ENCODE data around the gene ATG4C.
"Not testable (repeated sequence)": the region's sequence is repeated elsewhere in the genome, so short reads cannot be mapped to it uniquely, and the experiment has no call there.

DNA sequence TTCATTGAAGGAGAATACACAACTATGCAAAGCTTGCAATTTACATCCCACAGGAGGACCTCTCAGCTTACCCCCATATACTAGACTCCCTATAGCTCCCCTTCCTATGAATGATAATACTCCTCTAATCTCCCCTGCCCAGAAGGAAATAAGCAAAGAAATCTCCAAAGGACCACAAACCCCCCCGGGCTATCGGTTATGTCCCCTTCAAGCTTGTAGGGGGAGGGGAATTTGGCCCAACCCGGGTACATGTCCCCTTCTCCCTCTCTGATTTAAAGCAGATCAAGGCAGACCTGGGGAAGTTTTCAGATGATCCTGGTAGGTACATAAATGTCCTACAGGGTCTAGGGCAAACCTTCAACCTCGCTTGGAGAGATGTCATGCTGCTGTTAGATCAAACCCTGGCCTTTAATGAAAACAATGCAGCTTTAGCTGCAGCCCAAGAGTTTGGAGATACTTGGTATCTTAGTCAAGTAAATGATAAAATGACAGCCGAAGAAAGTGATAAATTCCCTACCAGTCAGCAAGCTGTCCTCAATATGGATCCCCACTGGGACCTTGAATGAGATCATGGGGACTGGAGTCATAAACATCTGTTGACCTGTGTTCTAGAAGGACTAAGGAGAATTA, 27.6 kb upstream of the ATG4C start:
- TF ChIP-seq POLR2AphosphoS5 (IDR thresholded peaks at IDR 0.05; ENCODE audit: low read length); SREBF2 (IDR thresholded peaks at IDR 0.05; ENCODE audit: low read length); JUND (IDR thresholded peaks at IDR 0.05; ENCODE audit: low read depth, low read length); TARDBP (IDR thresholded peaks at IDR 0.05; ENCODE audit: borderline replicate concordance); CREB1 (IDR thresholded peaks at IDR 0.05; ENCODE audit: low read depth); CEBPB (IDR thresholded peaks at IDR 0.05; ENCODE audit: borderline replicate concordance in 1 of 2, low read depth in 2 of 2, low read length in 2 of 2): not testable (repeated sequence)
- TF ChIP-seq, protein P1, sequence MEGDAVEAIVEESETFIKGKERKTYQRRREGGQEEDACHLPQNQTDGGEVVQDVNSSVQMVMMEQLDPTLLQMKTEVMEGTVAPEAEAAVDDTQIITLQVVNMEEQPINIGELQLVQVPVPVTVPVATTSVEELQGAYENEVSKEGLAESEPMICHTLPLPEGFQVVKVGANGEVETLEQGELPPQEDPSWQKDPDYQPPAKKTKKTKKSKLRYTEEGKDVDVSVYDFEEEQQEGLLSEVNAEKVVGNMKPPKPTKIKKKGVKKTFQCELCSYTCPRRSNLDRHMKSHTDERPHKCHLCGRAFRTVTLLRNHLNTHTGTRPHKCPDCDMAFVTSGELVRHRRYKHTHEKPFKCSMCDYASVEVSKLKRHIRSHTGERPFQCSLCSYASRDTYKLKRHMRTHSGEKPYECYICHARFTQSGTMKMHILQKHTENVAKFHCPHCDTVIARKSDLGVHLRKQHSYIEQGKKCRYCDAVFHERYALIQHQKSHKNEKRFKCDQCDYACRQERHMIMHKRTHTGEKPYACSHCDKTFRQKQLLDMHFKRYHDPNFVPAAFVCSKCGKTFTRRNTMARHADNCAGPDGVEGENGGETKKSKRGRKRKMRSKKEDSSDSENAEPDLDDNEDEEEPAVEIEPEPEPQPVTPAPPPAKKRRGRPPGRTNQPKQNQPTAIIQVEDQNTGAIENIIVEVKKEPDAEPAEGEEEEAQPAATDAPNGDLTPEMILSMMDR (IDR thresholded peaks at IDR 0.05 in 2 of 3, conservative IDR thresholded peaks at IDR 0.05 in 1 of 3; ENCODE audit: control insufficient read depth in 2 of 3, extremely low read depth in 1 of 3, insufficient read depth in 1 of 3, low read depth in 3 of 3, low read length in 3 of 3) = not testable (repeated sequence)
- TF ChIP-seq, protein P2, sequence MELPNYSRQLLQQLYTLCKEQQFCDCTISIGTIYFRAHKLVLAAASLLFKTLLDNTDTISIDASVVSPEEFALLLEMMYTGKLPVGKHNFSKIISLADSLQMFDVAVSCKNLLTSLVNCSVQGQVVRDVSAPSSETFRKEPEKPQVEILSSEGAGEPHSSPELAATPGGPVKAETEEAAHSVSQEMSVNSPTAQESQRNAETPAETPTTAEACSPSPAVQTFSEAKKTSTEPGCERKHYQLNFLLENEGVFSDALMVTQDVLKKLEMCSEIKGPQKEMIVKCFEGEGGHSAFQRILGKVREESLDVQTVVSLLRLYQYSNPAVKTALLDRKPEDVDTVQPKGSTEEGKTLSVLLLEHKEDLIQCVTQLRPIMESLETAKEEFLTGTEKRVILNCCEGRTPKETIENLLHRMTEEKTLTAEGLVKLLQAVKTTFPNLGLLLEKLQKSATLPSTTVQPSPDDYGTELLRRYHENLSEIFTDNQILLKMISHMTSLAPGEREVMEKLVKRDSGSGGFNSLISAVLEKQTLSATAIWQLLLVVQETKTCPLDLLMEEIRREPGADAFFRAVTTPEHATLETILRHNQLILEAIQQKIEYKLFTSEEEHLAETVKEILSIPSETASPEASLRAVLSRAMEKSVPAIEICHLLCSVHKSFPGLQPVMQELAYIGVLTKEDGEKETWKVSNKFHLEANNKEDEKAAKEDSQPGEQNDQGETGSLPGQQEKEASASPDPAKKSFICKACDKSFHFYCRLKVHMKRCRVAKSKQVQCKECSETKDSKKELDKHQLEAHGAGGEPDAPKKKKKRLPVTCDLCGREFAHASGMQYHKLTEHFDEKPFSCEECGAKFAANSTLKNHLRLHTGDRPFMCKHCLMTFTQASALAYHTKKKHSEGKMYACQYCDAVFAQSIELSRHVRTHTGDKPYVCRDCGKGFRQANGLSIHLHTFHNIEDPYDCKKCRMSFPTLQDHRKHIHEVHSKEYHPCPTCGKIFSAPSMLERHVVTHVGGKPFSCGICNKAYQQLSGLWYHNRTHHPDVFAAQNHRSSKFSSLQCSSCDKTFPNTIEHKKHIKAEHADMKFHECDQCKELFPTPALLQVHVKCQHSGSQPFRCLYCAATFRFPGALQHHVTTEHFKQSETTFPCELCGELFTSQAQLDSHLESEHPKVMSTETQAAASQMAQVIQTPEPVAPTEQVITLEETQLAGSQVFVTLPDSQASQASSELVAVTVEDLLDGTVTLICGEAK (IDR thresholded peaks at IDR 0.05; ENCODE audit: borderline replicate concordance) = not testable (repeated sequence)
